Measurements from ENCODE around the gene FAM20C.
"Not testable (repeated sequence)": the region's sequence is repeated elsewhere in the genome, so short reads cannot be mapped to it uniquely, and the experiment has no call there.

FAM20C gene

GRCh38 chr7:179209-179681 lies 13.1 kb upstream of the FAM20C start:
- no peak overlapping the region for H3K27ac Mint-ChIP-seq
- no peaks in the 10 kb centered on the region for H3K4me1 Mint-ChIP-seq
- no peak overlapping the region for H3K4me3 Mint-ChIP-seq
- no peaks in the 10 kb centered on the region for H3K9me3 Mint-ChIP-seq
- H3K36me3 Mint-ChIP-seq, result no peaks in the 10 kb centered on the region
- no peaks in the 10 kb centered on the region for H3K27me3 Mint-ChIP-seq

- Mint-ChIP-seq H3K27ac (no peak overlapping the region), H3K27me3 (no peaks in the 10 kb centered on the region), H3K4me3 (no peak overlapping the region), H3K4me1 (no peaks in the 10 kb centered on the region), H3K9me3 (no peaks in the 10 kb centered on the region), H3K36me3 (no peaks in the 10 kb centered on the region)
These were observed 12.2 kb upstream of the FAM20C start for GRCh38 chr7:179948-180694.

- no peaks in the 10 kb centered on the region for H3K36me3 Mint-ChIP-seq
- H3K4me3 Mint-ChIP-seq, result no peak overlapping the region
- no peaks in the 10 kb centered on the region for H3K27me3 Mint-ChIP-seq
- no peaks in the 10 kb centered on the region for H3K9me3 Mint-ChIP-seq
- no peaks in the 10 kb centered on the region for H3K4me1 Mint-ChIP-seq
- H3K27ac Mint-ChIP-seq, result no peak overlapping the region
These were observed 10.6 kb upstream of the FAM20C start for GRCh38 chr7:181738-182137.

GRCh38 chr7:182502-182901 lies 9.9 kb upstream of the FAM20C start:
- H3K4me3 Mint-ChIP-seq, H3K9me3 Mint-ChIP-seq, H3K27me3 Mint-ChIP-seq, H3K4me1 Mint-ChIP-seq, H3K36me3 Mint-ChIP-seq, H3K27ac Mint-ChIP-seq: not testable (repeated sequence)

GRCh38 chr7:183496-184292 lies 8.7 kb upstream of the FAM20C start:
- no peaks in the 10 kb centered on the region for H3K27me3 Mint-ChIP-seq
- no peaks in the 10 kb centered on the region for H3K4me1 Mint-ChIP-seq
- no peak overlapping the region for H3K27ac Mint-ChIP-seq
- no peaks in the 10 kb centered on the region for H3K9me3 Mint-ChIP-seq
- H3K36me3 Mint-ChIP-seq, result no peaks in the 10 kb centered on the region
- H3K4me3 Mint-ChIP-seq, result no peak overlapping the region

- Mint-ChIP-seq H3K4me1 (no peaks in the 10 kb centered on the region), H3K36me3 (no peaks in the 10 kb centered on the region), H3K27me3 (no peaks in the 10 kb centered on the region), H3K4me3 (no peak overlapping the region), H3K9me3 (no peaks in the 10 kb centered on the region), H3K27ac (no peak overlapping the region)
These were observed 7.8 kb upstream of the FAM20C start for GRCh38 chr7:184294-185264.

GRCh38 chr7:186516-187113 lies 5.8 kb upstream of the FAM20C start:
- no peak overlapping the region for H3K27ac Mint-ChIP-seq
- peaks cover 5% of the 10 kb centered on the region for H3K27me3 Mint-ChIP-seq
- no peaks in the 10 kb centered on the region for H3K36me3 Mint-ChIP-seq
- peaks cover 3% of the 10 kb centered on the region for H3K4me1 Mint-ChIP-seq
- H3K4me3 Mint-ChIP-seq, result no peak overlapping the region
- no peaks in the 10 kb centered on the region for H3K9me3 Mint-ChIP-seq

- Mint-ChIP-seq H3K4me3 (no peak overlapping the region), H3K36me3 (no peaks in the 10 kb centered on the region), H3K27ac (no peak overlapping the region), H3K9me3 (no peaks in the 10 kb centered on the region), H3K4me1 (peaks cover 3% of the 10 kb centered on the region), H3K27me3 (peaks cover 5% of the 10 kb centered on the region)
These were observed 5.0 kb upstream of the FAM20C start for GRCh38 chr7:187227-187927.

GRCh38 chr7:188174-188573 lies 4.2 kb upstream of the FAM20C start:
- Mint-ChIP-seq H3K27ac (no peak overlapping the region), H3K4me1 (peaks cover 3% of the 10 kb centered on the region), H3K4me3 (no peak overlapping the region), H3K36me3 (no peaks in the 10 kb centered on the region), H3K27me3 (peaks cover 5% of the 10 kb centered on the region), H3K9me3 (no peaks in the 10 kb centered on the region)

GRCh38 chr7:188727-189500 lies 3.5 kb upstream of the FAM20C start:
- no peaks in the 10 kb centered on the region for H3K36me3 Mint-ChIP-seq
- H3K4me3 Mint-ChIP-seq, result no peak overlapping the region
- peaks cover 6% of the 10 kb centered on the region for H3K27me3 Mint-ChIP-seq
- H3K27ac Mint-ChIP-seq, result no peak overlapping the region
- H3K9me3 Mint-ChIP-seq, result no peaks in the 10 kb centered on the region
- peaks cover 3% of the 10 kb centered on the region for H3K4me1 Mint-ChIP-seq

- Mint-ChIP-seq H3K36me3 (no peaks in the 10 kb centered on the region), H3K4me3 (no peak overlapping the region), H3K4me1 (peaks cover 3% of the 10 kb centered on the region), H3K27ac (no peak overlapping the region), H3K9me3 (no peaks in the 10 kb centered on the region), H3K27me3 (peaks cover 8% of the 10 kb centered on the region)
These were observed 2.7 kb upstream of the FAM20C start for GRCh38 chr7:189719-190118.

- H3K9me3 Mint-ChIP-seq, result no peaks in the 10 kb centered on the region
- H3K4me1 Mint-ChIP-seq, result peaks cover 3% of the 10 kb centered on the region
- H3K36me3 Mint-ChIP-seq, result no peaks in the 10 kb centered on the region
- H3K4me3 Mint-ChIP-seq, result no peak overlapping the region
- peaks cover 8% of the 10 kb centered on the region for H3K27me3 Mint-ChIP-seq
- no peak overlapping the region for H3K27ac Mint-ChIP-seq
These were observed 2.2 kb upstream of the FAM20C start for GRCh38 chr7:190196-190595.

GRCh38 chr7:191105-191980 lies 1.0 kb upstream of the FAM20C start:
- Mint-ChIP-seq H3K4me3 (peak overlapping the region; percentile 69), H3K4me1 (peaks cover 3% of the 10 kb centered on the region), H3K36me3 (no peaks in the 10 kb centered on the region), H3K27me3 (peaks cover 14% of the 10 kb centered on the region), H3K9me3 (no peaks in the 10 kb centered on the region), H3K27ac (no peak overlapping the region)

Measured in activated naive CD4-positive, alpha-beta T cell treated with anti-CD3 and anti-CD28 coated beads, Interleukin-2, amount 50 U/mL, for 24 hours (primary cell).